SU-DHL-6 (cell line): ENCODE measurements around the gene FBF1.

Experiments used
- H2AFZ ChIP-seq: fragments of 200-600 bp; sonication (generic); 2 replicates; pipeline ENCODE4 v1.6.1; 2014; ENCODE audit warnings: low read depth, mild to moderate bottlenecking, moderate library complexity, mixed read lengths, antibody characterized with exemption, low read length; ENCODE audit not compliant: severe bottlenecking
- H3F3A ChIP-seq: fragments of 200-600 bp; shearing (Covaris generic); 2 replicates; pipeline ENCODE4 v1.6.0; 2016; ENCODE audit warnings: antibody characterized with exemption, mild to moderate bottlenecking; ENCODE audit not compliant: insufficient read depth
- H3K27ac ChIP-seq: fragments of 200-600 bp; sonication (generic); 2 replicates; pipeline ENCODE4 v1.5.1; 2016; ENCODE audit warnings: low read depth, mild to moderate bottlenecking, low read length, moderate library complexity, mixed read lengths
- H3K27me3 ChIP-seq: fragments of 200-600 bp; sonication (generic), shearing (Covaris generic); 2 replicates; pipeline ENCODE4 v1.6.0; 2014; ENCODE audit warnings: mild to moderate bottlenecking, low read length
- H3K36me3 ChIP-seq: fragments of 200-600 bp; sonication (generic); 2 replicates; pipeline ENCODE4 v1.6.1; 2014; ENCODE audit warnings: mild to moderate bottlenecking, low read length, mixed read lengths
- H3K4me2 ChIP-seq: fragments of 300-600, 200-600 bp; shearing (Covaris generic), sonication (generic); 2 replicates; pipeline ENCODE4 v1.6.0; 2014; ENCODE audit warnings: low read length, low read depth, mild to moderate bottlenecking; ENCODE audit not compliant: poor library complexity, severe bottlenecking
- H3K4me3 ChIP-seq: fragments of 200-600 bp; sonication (generic); 2 replicates; pipeline ENCODE4 v1.5.1; 2014; ENCODE audit warnings: antibody characterized with exemption, low read length, mild to moderate bottlenecking, mixed read lengths; ENCODE audit not compliant: insufficient read depth, poor library complexity, severe bottlenecking
- H3K79me2 ChIP-seq: fragments of 200-600 bp; sonication (generic); 2 replicates; pipeline ENCODE4 v1.6.1; 2014; ENCODE audit warnings: mild to moderate bottlenecking, low read length, moderate library complexity; ENCODE audit not compliant: insufficient read depth
- H3K9ac ChIP-seq: fragments of 200-600 bp; sonication (generic); 2 replicates; pipeline ENCODE4 v1.7.0; 2014; ENCODE audit warnings: mild to moderate bottlenecking, low read length
- H3K9me2 ChIP-seq: fragments of 200-600 bp; sonication (generic); replicated peaks from 2 replicates; pipeline ENCODE4 v1.6.1; 2014; ENCODE audit warnings: low read length; ENCODE audit not compliant: insufficient read depth
- H3K9me3 ChIP-seq: fragments of 200-600 bp; sonication (generic); 2 replicates; pipeline ENCODE4 v1.6.1; 2014; ENCODE audit warnings: low read length, mixed read lengths; ENCODE audit not compliant: insufficient read depth
- H4K20me1 ChIP-seq: fragments of 200-600 bp; sonication (generic); 2 replicates; pipeline ENCODE4 v1.6.1; 2014; ENCODE audit warnings: low read depth, mild to moderate bottlenecking, antibody characterized with exemption, low read length, moderate library complexity, mixed read lengths
- EZH2phosphoT487 ChIP-seq: fragments of 200-600 bp; sonication (generic), shearing (Covaris generic); conservative IDR thresholded peaks from 2 replicates; pipeline ENCODE4 v1.6.1; 2018; ENCODE audit warnings: mild to moderate bottlenecking, antibody characterized with exemption, low read length, moderate library complexity, mixed read lengths
- TF ChIP-seq, protein P1 (sequence below): fragments of 200-600 bp; sonication (generic); IDR thresholded peaks from one replicate; pipeline ENCODE4 v1.5.1; 2017; ENCODE audit warnings: antibody characterized with exemption, mild to moderate bottlenecking, low read length, moderate library complexity; ENCODE audit not compliant: insufficient read depth, poor library complexity, severe bottlenecking

The FBF1 gene

DNA sequence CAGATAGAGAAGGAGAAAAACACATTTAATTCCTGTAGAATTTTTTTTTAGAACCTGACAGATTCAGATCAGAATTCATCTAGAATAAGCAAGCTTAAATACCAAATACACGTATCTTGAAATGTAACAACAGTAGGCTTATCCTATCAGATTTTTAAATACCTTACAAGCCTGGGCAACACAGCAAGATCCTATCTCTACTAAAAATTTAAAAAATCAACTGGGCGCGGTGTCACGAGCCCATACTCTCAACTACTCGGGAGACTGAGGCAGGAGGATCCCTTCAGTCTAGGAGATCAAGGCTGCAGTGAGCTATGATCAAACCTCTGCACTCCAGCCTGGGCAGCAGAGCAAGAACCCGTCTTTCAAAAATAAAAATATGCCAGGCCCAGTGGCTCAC is 24.6 kb upstream of the FBF1 start:
- Histone ChIP-seq H3K9me3 (no peaks in the 10 kb centered on the region), H4K20me1 (no peaks in the 10 kb centered on the region), H3K9me2 (no peaks in the 10 kb centered on the region), H3K4me2 (no peak overlapping the region), H3K27ac (no peak overlapping the region), H3K9ac (no peak overlapping the region), H3K4me3 (no peak overlapping the region), H3K79me2 (no peaks in the 10 kb centered on the region), H3F3A (peaks cover 3% of the 10 kb centered on the region; the same call in 1 of the 2 replicates), H3K27me3 (no peaks in the 10 kb centered on the region), H3K36me3 (no peaks in the 10 kb centered on the region), H2AFZ (no peak overlapping the region)
- TF ChIP-seq, protein P1, sequence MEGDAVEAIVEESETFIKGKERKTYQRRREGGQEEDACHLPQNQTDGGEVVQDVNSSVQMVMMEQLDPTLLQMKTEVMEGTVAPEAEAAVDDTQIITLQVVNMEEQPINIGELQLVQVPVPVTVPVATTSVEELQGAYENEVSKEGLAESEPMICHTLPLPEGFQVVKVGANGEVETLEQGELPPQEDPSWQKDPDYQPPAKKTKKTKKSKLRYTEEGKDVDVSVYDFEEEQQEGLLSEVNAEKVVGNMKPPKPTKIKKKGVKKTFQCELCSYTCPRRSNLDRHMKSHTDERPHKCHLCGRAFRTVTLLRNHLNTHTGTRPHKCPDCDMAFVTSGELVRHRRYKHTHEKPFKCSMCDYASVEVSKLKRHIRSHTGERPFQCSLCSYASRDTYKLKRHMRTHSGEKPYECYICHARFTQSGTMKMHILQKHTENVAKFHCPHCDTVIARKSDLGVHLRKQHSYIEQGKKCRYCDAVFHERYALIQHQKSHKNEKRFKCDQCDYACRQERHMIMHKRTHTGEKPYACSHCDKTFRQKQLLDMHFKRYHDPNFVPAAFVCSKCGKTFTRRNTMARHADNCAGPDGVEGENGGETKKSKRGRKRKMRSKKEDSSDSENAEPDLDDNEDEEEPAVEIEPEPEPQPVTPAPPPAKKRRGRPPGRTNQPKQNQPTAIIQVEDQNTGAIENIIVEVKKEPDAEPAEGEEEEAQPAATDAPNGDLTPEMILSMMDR = no peak
- TF ChIP-seq EZH2phosphoT487 = no peak

DNA sequence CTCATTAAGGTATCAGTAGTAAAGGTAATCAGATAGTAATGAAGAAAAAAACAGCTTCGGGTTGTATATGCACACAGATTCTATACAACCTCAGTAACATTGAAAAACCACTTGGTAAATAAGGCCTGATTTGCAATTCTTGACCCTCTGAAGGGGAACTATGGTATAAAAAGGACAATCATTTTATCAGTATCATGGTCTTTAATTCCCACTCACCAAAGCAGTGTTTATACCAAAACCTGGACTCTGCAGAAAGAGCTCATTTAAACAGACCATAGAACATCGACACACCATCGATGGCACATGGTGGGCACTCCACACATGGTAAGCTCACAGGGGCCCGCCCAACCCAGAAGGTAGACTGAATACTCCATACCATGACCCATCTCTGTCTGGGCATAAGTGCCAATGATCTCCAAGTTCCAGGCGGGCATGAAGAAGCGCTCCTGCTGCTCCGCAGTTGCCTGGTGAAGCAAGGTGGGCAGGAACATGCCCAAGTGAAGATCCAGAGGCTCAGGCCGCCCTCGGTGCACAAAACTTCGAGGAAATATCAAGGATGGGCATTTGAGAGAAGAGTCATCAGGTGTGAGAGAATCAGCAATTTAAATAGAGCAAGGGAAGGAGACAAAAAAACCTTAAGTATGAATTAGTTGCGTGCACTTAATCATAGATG is 19.1 kb upstream of the FBF1 start:
- Histone ChIP-seq H3K9ac (no peak overlapping the region), H3K4me3 (no peak overlapping the region), H3K27ac (no peak overlapping the region), H2AFZ (no peak overlapping the region), H4K20me1 (no peaks in the 10 kb centered on the region), H3F3A (0 out of 2 replicates have a peak, but pooled peaks cover 5% of the 10 kb centered on the region), H3K27me3 (no peaks in the 10 kb centered on the region), H3K9me2 (no peaks in the 10 kb centered on the region), H3K9me3 (no peaks in the 10 kb centered on the region), H3K79me2 (no peaks in the 10 kb centered on the region), H3K36me3 (0 out of 2 replicates have a peak, but pooled peaks cover 6% of the 10 kb centered on the region), H3K4me2 (no peak overlapping the region)
- no peak for TF ChIP-seq EZH2phosphoT487
- TF ChIP-seq, protein P1 = no peak

GRCh38 chr17:75959051-75959838 is 18.4 kb upstream of the FBF1 start:
- Histone ChIP-seq H3K79me2 (no peaks in the 10 kb centered on the region), H4K20me1 (no peaks in the 10 kb centered on the region), H3K27me3 (no peaks in the 10 kb centered on the region), H3K4me3 (no peak overlapping the region), H3K4me2 (no peak overlapping the region), H3K9ac (no peak overlapping the region), H3K36me3 (0 out of 2 replicates have a peak, but pooled peaks cover 6% of the 10 kb centered on the region), H2AFZ (no peak overlapping the region), H3F3A (0 out of 2 replicates have a peak, but pooled peaks cover 5% of the 10 kb centered on the region), H3K9me3 (no peaks in the 10 kb centered on the region), H3K27ac (no peak overlapping the region), H3K9me2 (no peaks in the 10 kb centered on the region)
- TF ChIP-seq, protein P1 = no peak
- TF ChIP-seq EZH2phosphoT487 = no peak
